GM03348 (cell line): Measurements from ENCODE around the gene KIF2C.
"Not testable (repeated sequence)": the region's sequence is repeated elsewhere in the genome, so short reads cannot be mapped to it uniquely, and the experiment has no call there.

ENCODE experiments used
- DNase-seq: peaks from one replicate; pipeline ENCODE4 v3.0.0; 2012; ENCODE audit warnings: low spot score

Gene KIF2C

DNA sequence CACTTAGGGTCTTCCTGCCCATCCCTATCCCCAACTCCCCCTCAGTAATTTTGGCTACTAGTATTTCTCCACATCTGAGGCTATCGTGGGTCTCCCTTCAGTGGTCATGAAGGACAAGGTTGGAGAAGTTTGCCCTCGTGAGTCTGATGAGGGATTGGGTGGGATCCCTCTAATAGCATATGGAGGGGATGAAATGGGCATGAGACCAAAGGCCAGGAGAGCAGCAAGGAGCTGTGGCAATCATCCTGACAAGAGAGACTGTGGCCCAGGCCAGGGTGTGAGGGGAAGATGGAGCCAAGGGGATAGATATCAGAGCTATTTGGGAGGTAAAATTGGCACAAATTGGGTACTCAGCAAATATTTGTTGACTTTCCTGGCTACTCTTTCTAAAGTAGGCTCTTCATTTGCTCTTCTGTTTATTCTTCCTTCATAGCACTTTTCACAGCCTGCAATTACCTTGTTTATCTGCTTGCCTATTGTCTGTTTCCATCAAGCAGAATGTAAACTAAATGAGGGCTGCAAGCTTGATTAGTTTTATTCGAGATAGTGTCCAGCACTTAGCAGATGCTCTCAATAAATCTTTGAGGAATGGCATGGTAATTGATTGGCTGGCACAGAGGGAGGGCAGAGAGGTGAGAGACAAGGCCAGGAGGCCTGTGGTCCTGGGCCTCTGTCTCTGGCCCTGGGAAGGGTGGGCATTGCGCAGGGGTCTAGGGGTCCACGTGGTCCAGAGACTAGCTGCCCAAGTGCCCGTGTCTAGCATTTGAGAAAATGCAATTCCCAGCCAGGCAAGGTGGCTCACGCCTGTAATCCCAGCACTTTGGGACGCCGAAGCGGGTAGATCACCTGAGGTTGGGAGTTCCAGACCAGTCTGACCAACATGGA, 59.1 kb downstream of the KIF2C start:
- DNase-seq = no peak

DNA sequence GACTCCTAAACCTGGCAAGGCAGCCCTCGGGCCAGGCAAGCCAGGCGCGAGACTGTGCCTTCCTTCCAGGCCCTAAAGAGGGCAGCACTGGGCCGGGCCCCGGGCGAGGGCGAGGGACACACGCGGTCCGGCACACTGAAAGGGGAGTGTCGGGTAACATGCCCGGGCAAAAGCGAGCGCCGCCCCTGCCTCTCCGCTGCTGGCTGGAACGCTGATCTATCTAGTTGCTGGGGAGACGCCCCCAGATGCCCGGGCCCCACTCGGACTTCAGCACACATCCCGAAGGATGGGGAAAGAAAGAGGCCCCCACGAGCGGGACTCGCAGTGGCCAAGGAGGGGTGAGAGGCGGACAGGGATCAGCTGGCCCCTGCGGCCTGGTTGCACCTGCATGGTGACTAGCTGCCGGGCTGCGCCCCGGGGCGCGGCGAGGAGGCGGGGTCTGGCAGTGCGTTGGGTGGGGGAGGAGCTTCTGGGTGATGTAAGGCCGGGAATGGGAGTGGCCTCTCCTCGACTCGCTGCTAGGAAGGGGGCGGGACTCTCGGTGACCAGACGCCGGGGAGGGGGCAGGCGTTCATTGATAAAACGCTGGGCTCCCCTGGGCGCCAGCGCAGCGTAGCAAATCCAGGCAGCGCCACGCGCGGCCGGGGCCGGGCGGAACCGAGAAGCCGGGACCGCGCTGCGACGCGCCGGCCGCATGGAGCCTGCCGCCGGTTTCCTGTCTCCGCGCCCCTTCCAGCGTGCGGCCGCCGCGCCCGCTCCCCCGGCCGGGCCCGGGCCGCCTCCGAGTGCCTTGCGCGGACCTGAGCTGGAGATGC, 60.3 kb downstream of the KIF2C start, which contains the start of gene PLK3:
Gene PLK3 (plus strand): TSS at position 608 of the 815 bp plus-strand sequence. CDS start 87 bp downstream, at position 695.
- DNase-seq = peak; percentile 92

DNA sequence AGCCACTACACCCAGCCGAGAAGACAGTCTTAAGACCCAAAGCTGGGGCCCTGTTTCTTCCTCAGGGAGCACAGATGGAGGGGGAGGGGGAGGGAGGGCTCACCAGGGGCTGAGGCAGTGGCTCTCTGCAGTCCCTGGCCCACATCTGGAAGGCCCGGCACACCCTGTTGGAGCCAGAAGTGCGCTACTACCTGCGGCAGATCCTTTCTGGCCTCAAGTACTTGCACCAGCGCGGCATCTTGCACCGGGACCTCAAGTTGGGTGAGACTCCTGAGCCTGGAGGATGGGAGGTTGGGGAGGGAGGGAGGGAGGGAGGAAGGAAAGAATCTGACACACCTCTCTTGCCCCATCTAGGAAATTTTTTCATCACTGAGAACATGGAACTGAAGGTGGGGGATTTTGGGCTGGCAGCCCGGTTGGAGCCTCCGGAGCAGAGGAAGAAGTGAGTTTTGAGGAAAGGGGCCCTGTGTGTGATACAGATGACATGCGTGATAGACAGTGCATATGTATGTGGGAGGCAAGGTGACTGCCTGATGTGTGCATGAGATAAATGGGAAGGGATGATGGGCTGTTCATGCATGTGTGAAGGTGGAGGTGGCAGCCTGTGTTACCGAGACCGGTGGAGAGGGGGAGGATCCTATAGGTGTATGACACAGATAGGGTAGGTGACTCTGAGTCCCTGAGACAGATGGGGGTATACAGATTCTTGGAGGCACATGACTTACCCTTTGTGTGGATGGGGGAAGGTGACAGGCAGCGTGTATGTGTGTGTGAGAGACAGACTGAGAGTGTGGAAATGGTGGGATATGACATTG, 62.1 kb downstream of the KIF2C start:
- DNase-seq = no peak

DNA sequence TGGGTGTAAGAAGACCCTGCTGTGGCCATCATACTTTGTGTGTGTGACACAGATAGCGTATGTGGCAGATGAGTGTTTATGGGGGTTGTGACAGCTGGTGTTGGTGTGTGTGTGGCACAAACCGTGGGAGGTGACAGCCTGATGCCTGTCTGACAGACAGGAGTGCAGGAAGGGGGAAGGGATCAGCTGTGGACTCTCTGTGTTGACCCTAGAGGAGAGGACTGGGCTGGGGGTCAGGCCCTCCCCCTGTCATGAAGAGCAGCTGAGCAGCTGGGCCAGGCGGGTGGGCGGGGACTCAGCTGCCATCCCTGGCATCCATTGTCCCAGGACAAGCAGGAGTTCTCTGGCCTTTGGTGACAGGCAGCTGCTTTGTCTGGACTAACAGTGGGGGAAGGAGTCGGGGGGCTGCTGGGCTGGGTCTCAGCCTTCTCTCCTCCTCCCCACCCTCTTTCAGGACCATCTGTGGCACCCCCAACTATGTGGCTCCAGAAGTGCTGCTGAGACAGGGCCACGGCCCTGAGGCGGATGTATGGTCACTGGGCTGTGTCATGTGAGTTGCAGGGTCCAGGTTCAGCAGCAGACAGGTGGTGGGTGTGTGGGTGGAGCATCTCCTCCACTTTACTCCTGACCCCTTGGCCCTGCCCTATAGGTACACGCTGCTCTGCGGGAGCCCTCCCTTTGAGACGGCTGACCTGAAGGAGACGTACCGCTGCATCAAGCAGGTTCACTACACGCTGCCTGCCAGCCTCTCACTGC, 62.8 kb downstream of the KIF2C start:
- DNase-seq = no peak

DNA sequence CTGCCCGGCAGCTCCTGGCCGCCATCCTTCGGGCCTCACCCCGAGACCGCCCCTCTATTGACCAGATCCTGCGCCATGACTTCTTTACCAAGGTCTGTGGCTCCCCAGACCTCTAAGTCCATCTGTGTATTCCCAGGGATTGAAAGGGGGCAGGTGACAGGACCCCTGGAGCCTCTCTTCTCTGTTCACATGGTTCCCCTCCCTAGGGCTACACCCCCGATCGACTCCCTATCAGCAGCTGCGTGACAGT, 63.4 kb downstream of the KIF2C start:
- no peak for DNase-seq

DNA sequence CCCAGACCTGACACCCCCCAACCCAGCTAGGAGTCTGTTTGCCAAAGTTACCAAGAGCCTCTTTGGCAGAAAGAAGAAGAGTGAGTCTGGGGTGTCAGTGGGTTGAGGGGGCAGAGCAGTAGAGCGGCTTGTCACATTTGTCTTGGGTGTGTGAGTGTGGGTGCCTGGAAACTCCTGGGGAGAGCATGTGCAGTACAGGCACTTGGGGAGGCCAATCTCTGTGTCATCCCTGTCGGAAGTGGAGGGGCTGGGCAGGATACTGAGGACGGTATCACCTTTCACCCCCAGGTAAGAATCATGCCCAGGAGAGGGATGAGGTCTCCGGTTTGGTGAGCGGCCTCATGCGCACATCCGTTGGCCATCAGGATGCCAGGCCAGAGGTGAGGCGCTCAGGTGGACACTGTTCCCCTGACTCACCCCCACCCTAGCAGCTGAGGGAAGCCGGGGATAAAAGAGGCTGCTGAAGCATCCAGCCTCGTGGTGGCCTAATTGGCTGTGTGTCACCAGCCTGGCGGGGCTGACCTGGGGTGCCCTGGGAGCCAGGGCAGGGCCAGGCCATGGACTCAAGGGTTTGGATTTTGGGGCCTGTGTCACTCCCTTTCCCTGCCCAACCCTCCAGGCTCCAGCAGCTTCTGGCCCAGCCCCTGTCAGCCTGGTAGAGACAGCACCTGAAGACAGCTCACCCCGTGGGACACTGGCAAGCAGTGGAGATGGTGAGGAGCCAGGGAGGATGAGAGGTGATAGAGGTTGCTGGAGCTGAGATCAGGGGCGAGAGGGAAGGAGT, 63.9 kb downstream of the KIF2C start:
- DNase-seq = no peak

DNA sequence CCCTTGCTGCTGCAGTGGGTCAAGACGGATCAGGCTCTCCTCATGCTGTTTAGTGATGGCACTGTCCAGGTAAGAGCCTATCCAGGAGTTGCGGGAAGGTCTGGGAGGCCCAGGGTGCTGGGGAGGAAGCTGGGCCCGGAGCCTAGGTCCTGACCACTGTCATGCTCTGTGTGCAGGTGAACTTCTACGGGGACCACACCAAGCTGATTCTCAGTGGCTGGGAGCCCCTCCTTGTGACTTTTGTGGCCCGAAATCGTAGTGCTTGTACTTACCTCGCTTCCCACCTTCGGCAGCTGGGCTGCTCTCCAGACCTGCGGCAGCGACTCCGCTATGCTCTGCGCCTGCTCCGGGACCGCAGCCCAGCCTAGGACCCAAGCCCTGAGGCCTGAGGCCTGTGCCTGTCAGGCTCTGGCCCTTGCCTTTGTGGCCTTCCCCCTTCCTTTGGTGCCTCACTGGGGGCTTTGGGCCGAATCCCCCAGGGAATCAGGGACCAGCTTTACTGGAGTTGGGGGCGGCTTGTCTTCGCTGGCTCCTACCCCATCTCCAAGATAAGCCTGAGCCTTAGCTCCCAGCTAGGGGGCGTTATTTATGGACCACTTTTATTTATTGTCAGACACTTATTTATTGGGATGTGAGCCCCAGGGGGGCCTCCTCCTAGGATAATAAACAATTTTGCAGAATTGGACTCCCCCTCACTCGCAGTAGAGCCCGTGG, 65.8 kb downstream of the KIF2C start:
- DNase-seq = no peak

DNA sequence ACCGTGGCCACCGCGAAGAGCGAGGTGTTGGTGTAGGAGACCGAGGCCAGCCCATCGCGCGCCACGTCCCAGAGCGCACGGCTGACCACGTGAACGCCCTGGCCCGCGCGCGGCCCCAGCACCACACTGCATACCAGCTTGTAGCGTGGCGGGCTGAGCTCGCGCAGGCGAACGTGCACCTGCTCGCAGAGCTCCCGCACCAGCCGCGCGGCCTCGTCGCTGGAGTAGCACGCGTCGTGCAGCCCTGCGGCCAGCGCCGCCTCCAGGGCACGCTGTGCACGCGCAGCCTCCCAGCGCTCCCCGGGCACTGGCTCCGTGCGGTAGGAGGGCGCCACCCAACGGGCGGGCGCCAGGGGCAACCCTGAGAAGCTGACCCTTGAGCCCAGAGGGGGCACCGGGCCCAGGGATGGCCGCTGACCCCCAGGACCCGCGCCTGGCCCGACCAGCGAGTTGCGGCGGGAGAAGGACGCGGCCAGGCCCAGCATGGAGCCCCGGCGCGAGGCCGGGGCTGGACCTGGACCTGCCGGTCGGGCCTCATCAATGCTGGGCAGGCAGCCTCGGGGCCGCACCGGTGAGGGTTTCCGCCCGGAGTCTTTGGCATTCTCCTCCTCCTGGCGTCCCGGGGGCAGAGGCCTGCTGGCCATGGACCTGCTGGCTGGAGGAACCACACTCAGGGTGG, 66.5 kb downstream of the KIF2C start:
- no peak for DNase-seq

DNA sequence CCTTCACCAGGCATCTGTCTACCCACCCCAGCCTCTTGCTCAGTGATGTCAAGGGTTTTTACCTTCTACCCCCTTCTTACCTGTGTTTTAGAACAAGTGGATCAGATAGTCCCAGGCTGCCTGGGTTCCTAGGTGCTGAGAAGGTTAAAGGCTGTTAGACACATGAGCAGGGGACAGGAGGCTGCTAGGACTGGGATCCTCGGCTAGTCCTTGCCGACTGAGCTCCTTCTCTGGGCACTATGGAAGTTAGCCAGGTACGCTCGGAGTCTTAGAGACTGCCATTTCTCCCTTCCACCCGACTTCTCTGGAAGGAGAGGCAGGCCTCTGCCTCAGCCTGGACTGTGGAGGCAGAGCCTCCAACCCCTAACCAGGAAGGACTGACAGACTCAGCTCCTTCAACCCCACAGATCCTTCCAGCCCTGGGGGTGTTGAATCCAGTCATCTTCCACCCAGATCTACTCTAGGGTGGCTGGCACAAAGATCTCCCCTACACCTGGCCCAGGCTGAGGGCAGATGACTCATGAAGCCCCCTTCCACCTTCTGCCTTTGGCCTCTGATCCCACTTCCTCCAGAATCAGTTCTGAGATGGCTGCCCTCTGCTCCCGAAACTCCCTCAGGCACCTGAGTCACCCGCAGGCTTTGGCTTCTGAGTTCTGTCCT, 67.2 kb downstream of the KIF2C start, which contains the start of gene DYNLT4:
Gene DYNLT4 (minus strand): TSS at position 648 of the 660 bp plus-strand sequence. CDS start 683 bp downstream, outside the sequence.
- no peak for DNase-seq

DNA sequence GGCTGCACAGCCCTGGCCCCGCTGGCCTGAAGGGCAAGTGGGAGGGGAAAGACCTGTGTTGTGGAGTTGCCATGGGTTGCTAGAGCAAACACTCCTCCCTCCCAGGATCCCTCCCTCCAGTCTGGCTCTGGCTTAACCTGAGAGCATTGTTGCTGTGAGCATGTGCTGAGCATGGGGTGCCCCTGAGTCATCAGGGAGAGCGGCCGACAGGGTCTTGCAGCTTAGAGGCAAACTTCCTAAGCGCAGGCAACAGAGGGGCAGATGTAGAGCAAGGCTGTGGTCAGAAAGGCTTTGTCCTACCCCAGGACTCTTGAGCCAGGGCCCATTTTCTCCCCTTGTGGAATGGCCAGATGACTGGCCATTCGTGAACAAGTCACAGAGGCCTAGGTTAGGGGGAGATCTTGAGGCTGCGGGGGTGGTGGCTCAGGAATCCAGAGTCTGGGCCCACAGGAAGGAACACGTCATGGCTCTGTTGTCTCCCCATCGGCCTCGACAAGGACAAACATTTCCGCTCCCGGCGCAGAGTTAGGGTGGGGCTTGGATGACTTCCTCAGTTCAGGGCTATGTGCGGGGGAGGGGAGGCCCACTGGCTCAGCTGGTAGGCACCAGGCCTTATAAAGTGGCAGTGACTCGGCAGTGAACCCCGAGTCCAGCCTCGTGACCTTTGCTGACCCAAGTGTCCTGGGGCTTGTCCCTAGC, 67.9 kb downstream of the KIF2C start:
- DNase-seq = peak; percentile 91

DNA sequence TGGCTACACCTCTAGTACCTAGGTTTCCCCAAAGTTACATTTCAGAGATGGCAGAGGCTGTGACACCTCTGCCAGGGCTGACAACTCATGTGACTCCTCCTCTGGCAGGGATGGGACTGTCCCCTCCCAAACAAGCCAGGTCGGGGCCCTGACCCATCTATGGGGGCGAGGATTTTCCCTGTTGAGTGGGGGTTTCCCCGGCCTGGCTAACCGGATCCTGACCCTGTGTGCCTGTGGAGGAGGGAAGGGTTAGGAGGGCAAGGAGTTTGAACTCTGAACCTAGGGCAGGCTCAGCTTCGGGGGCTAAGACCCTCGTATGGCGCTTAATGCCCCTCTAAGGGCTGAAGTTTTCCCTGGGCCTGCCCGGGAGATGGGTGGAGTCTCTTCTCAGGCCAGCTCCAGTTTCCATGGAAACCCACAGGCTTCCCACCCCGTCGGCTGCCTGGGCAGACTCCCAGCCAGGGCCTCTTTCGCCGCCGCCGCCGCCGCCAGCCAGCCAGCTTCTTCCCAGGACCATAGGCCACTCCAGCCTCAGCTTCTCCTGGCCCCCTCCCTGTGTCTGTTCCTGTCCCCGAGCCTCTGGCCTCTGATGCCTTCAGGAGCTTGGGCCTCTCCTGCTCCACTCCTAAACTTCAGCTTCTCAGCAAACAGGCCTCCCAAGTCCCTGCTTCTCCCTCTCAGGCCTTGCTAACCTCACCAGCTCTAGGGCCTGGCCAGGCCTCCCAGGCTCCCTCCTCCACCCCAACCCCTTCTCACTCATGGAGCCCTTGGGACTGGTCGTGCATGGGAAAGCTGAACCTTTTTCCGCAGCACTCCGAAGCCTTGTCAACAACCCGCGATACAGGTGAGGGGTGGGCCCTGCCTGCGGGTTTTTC, 68.7 kb downstream of the KIF2C start, which contains the start of gene BTBD19:
Gene BTBD19 (plus strand): TSS at position 461 of the 875 bp plus-strand sequence. CDS start 298 bp downstream, at position 759.
- peak; percentile 93 for DNase-seq

DNA sequence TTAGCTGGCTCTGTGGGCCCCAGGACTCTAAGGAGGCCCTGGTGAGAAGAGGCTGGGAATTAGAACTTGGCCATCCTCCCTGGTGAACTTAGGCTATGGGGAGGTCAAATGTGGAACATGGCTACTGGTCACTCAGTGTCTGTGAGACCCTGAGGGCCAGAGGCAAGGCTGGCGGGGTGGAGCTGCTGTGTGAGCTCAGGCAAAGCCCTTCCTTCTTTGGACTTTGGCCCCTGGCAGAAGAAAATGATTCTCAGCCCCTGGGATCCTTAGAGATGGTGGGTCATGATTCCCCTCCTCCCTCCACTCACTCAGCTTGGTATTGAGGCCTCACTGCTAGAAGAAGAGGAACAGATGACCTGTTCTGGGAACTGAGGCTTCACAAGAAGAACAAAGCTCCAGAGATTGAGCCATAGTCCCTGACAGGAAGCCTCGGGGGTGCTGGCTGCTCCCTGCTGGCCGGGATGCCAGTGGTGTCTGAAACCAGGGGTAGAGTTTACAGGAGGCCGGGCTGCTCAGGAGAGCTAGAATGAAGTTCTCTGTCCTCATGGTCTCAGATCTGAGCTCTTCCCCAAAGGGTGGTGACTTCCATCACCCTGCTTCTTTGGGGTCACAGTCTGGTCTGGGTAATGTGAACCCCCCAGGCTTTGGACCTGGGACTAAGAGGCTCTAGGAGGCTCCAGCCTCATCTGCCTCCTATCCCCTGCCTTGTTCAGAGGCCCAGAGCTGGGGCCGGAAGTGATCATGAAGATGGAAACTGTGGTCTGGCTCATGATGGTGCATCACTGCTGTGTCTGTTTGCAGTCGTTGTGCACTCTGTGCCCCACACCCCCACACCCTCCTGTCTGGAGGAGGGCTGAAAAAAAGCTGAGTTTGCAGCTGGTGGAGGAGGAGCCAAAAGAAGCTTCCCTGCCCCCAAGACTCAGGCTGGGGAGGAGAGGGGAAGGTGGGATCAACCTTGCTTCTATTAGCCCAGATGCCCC, 69.6 kb downstream of the KIF2C start:
- DNase-seq = peak; percentile 53

DNA sequence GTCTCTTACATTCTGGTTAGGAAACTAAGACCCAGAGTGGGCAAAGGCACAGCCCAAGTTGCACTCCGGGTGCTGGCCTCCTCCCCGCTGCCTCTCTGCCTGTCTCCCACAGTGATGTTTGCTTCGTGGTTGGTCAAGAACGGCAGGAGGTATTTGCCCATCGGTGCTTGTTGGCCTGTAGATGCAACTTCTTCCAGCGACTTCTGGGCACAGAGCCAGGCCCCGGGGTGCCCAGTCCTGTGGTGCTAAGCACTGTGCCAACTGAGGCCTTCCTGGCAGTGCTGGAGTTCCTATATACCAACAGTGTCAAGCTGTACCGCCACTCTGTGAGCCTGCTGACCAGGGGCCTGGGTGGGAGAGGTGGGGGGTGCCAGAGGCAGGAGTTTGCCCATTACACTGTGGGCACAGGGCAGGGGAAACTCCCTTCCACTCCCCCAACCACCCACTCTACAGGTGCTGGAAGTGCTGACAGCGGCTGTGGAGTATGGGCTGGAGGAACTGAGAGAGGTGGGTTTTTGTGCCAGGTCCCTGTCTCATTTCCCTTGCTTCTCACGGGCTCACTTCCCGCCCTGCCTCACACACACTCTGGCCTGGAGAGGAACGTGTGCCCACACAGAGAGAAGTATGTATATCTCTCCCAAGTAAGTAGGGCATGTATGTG, 70.6 kb downstream of the KIF2C start:
- no peak for DNase-seq

DNA sequence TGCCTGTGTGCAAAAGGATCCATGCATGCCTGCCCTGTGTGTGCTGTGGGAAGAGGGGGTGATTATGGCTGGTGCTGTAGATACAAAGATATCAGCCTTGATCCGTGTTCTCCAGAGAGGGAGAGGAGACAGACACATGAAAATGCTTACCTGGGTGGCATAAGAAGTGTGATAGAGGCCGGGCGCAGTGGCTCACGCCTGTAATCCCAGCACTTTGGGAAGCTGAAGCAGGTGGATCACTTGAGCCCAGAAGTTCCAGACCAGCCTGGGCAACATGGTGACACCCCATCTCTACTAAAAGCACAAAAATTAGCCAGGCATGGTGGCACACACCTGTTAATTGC, 71.1 kb downstream of the KIF2C start:
- not testable (repeated sequence) for DNase-seq

DNA sequence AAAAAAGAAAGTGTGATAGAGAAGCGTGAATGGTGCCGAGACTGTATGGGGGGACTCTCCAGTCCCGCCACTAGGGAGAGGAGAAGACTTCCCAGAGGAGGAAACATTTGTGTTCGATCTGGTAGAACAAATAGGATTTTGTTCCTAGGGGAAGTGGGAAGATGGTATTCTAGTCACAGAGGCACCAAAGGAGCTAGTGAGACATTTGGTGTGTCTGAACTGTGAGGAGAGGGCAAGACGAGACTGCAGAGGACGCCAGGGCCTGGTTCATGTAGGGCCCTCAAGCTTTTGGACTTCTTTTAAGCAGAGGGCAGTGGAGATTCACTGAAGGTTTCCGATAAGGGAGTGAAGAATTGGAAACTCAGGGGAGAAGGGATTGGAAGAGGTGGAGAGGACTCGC, 71.6 kb downstream of the KIF2C start:
- no peak for DNase-seq
